ENCODE data around the gene WDR18. TPM values are rescaled to one million over a fixed set of nuclear protein-coding genes. Genes with fewer than 3 reads are reported as not detected.

Gene WDR18
- total RNA-seq, 1 experiment from 2014 or later = 56.7 TPM

GRCh38 chr19:1027650-1028061, 43.5 kb downstream of the WDR18 start:
- TF ChIP-seq CTCF (conservative IDR thresholded peaks at IDR 0.05; ENCODE audit: low read depth, low read length) = no peak
- no peak for TF ChIP-seq EZH2 (IDR thresholded peaks at IDR 0.05; ENCODE audit: low read length, unreplicated experiment)
- no peak for TF ChIP-seq EZH2phosphoT487 (IDR thresholded peaks at IDR 0.05; ENCODE audit: borderline replicate concordance, low read length)
- CTCF ChIA-PET = no interaction called here
- H3K9me2 ChIP-seq (replicated peaks; ENCODE audit: low read length) = no peaks in the 10 kb centered on the region
- peaks cover 37% of the 10 kb centered on the region for H3K79me2 ChIP-seq (ENCODE audit: low read length)
- no peaks in the 10 kb centered on the region for H3F3A ChIP-seq (ENCODE audit: low read length, unreplicated experiment)
- peak overlapping the region; percentile 34; the same call in 1 of the 2 replicates for H3K27ac ChIP-seq (ENCODE audit: low read length)
- H3K4me3 ChIP-seq (ENCODE audit: low read length) = peak overlapping the region; percentile 95
- DNase-seq = no peak
- H3K9me3 ChIP-seq (ENCODE audit: low read length) = no peaks in the 10 kb centered on the region
- H3K4me2 ChIP-seq (ENCODE audit: low read length) = peak overlapping the region; percentile 92
- H3K4me1 ChIP-seq (ENCODE audit: insufficient read depth, low read length) = no peaks in the 10 kb centered on the region; the same call in 1 of the 2 replicates
- no peak overlapping the region for H2AFZ ChIP-seq (ENCODE audit: low read length)
- POLR2A ChIA-PET (ENCODE audit: unreplicated experiment) = no interaction called here
- intact Hi-C loops (cut with micrococcal nuclease) = loop anchor here (5.0 kb wide), 1 partner anchor 75 kb away; the partner anchor contains the start of gene GPX4
- peak overlapping the region; percentile 47; the same call in 1 of the 2 replicates for H3K9ac ChIP-seq (ENCODE audit: low read length)
- no peaks in the 10 kb centered on the region for H3K27me3 ChIP-seq (ENCODE audit: low read length)
- H3K36me3 ChIP-seq (ENCODE audit: low read depth, low read length) = peaks cover 6% of the 10 kb centered on the region; the same call in 1 of the 2 replicates
- no peaks in the 10 kb centered on the region for H4K20me1 ChIP-seq (ENCODE audit: low read length)
- BruUV-seq (replicated peaks) = TSS peak; percentile 29
- ATAC-seq = peak; percentile 8

GRCh38 chr19:1028062-1028926, 44.1 kb downstream of the WDR18 start:
- intact Hi-C loops (cut with micrococcal nuclease) = loop anchor here (5.0 kb wide), 1 partner anchor 74 kb away; the partner anchor contains the start of gene GPX4
- H3K27ac ChIP-seq (ENCODE audit: low read length) = peak overlapping the region; percentile 76
- H4K20me1 ChIP-seq (ENCODE audit: low read length) = no peaks in the 10 kb centered on the region
- ChIA-PET POLR2A (ENCODE audit: unreplicated experiment) (no interaction called here), CTCF (interaction anchor here (0.7 kb wide), 1 partner anchor 355 kb away, joined by 3 read pairs; no protein-coding TSS in a partner anchor)
- H3K4me3 ChIP-seq (ENCODE audit: low read length) = peak overlapping the region; percentile 95
- peak; percentile 55 for DNase-seq
- H3K79me2 ChIP-seq (ENCODE audit: low read length) = peaks cover 37% of the 10 kb centered on the region
- 0 out of 2 replicates have a peak overlapping the region, but pooled peaks have one; percentile 72 for H2AFZ ChIP-seq (ENCODE audit: low read length)
- no peaks in the 10 kb centered on the region for H3K27me3 ChIP-seq (ENCODE audit: low read length)
- H3K4me1 ChIP-seq (ENCODE audit: insufficient read depth, low read length) = no peaks in the 10 kb centered on the region; the same call in 1 of the 2 replicates
- peaks cover 6% of the 10 kb centered on the region; the same call in 1 of the 2 replicates for H3K36me3 ChIP-seq (ENCODE audit: low read depth, low read length)
- peak overlapping the region; percentile 72 for H3K9ac ChIP-seq (ENCODE audit: low read length)
- no peaks in the 10 kb centered on the region for H3K9me2 ChIP-seq (replicated peaks; ENCODE audit: low read length)
- H3F3A ChIP-seq (ENCODE audit: low read length, unreplicated experiment) = no peaks in the 10 kb centered on the region
- peak; percentile 65 for ATAC-seq
- no peaks in the 10 kb centered on the region for H3K9me3 ChIP-seq (ENCODE audit: low read length)
- no TSS peak for BruUV-seq (replicated peaks)
- no peak for TF ChIP-seq EZH2phosphoT487 (IDR thresholded peaks at IDR 0.05; ENCODE audit: borderline replicate concordance, low read length)
- no peak for TF ChIP-seq CTCF (conservative IDR thresholded peaks at IDR 0.05; ENCODE audit: low read depth, low read length)
- no peak for TF ChIP-seq EZH2 (IDR thresholded peaks at IDR 0.05; ENCODE audit: low read length, unreplicated experiment)
- H3K4me2 ChIP-seq (ENCODE audit: low read length) = peak overlapping the region; percentile 92
